Measurements from ENCODE around the gene TBKBP1.

GRCh38 chr17:47720754-47721533 lies 27.0 kb downstream of the TBKBP1 start:
- TF ChIP-seq CTCF (conservative IDR thresholded peaks at IDR 0.05 in 1 of 2, IDR thresholded peaks at IDR 0.05 in 1 of 2; ENCODE audit: extremely low read depth in 1 of 2, insufficient read depth in 1 of 2, low read depth in 1 of 2, low read length in 2 of 2) (no peak), EZH2 (IDR thresholded peaks at IDR 0.05; ENCODE audit: borderline replicate concordance, low read length) (no peak)
